Fibroblast of lung (primary cell): ENCODE results near the gene ZNF467. TPM values are rescaled to one million over a fixed set of nuclear protein-coding genes. Genes with fewer than 3 reads are reported as not detected.

Experiments used
- DNase-seq, 2 donors: peaks; one replicate each; pipeline versions ENCODE4 v3.0.0 to v3.0.0-alpha.2; 2010; ENCODE audit warnings: low read depth in 2 of 2
- H2AFZ ChIP-seq: 2 replicates; pipeline ENCODE4 v1.5.1; 2012; ENCODE audit warnings: low read length, control low read depth, inconsistent platforms
- H3K27ac ChIP-seq: 2 replicates; pipeline ENCODE4 v1.5.1; 2011; ENCODE audit warnings: low read length, control low read depth; ENCODE audit not compliant: insufficient read depth
- H3K27me3 ChIP-seq: 2 replicates; pipeline ENCODE4 v1.5.1; 2011; ENCODE audit warnings: mild to moderate bottlenecking, low read length; ENCODE audit not compliant: control insufficient read depth, insufficient read depth
- H3K36me3 ChIP-seq: 2 replicates; pipeline ENCODE4 v1.5.1; 2011; ENCODE audit warnings: low read length; ENCODE audit not compliant: control insufficient read depth, insufficient read depth
- H3K4me1 ChIP-seq: 2 replicates; pipeline ENCODE4 v1.5.1; 2011; ENCODE audit warnings: low read length; ENCODE audit not compliant: control insufficient read depth, insufficient read depth; ENCODE audit errors: extremely low read depth
- H3K4me2 ChIP-seq: 2 replicates; pipeline ENCODE4 v1.5.1; 2011; ENCODE audit warnings: low read length, control low read depth; ENCODE audit not compliant: insufficient read depth; ENCODE audit errors: extremely low read depth
- H3K4me3 ChIP-seq, 4 experiments: fragments of 200-600 bp in 1 of 4; sonication (generic) in 1 of 4; replicated peaks in 1 of 4; 2 replicates each; pipeline ENCODE4 v1.5.1; 2011 to 2016; ENCODE audit warnings: low read length in 4 of 4, low read depth in 3 of 4, mild to moderate bottlenecking in 3 of 4, control low read depth in 2 of 4, inconsistent platforms in 1 of 4, mixed read lengths in 1 of 4; ENCODE audit not compliant: insufficient read depth in 1 of 4; ENCODE audit errors: control extremely low read depth in 1 of 4
- H3K79me2 ChIP-seq: 2 replicates; pipeline ENCODE4 v1.5.1; 2012; ENCODE audit warnings: mild to moderate bottlenecking, low read length, inconsistent platforms; ENCODE audit not compliant: control insufficient read depth, insufficient read depth
- H3K9ac ChIP-seq: 2 replicates; pipeline ENCODE4 v1.5.1; 2011; ENCODE audit warnings: mild to moderate bottlenecking, low read length, control low read depth; ENCODE audit not compliant: insufficient read depth
- H3K9me3 ChIP-seq: 2 replicates; pipeline ENCODE4 v1.5.1; 2012; ENCODE audit warnings: low read depth, low read length; ENCODE audit not compliant: control insufficient read depth, insufficient read depth
- H4K20me1 ChIP-seq: 2 replicates; pipeline ENCODE4 v1.5.1; 2011; ENCODE audit warnings: low read length; ENCODE audit not compliant: control insufficient read depth, insufficient read depth; ENCODE audit errors: extremely low read depth
- EZH2 ChIP-seq: IDR thresholded peaks from 2 replicates; pipeline ENCODE4 v1.5.1; 2012; ENCODE audit warnings: low read length, control low read depth, mild to moderate bottlenecking; ENCODE audit errors: missing control alignments
- polyA plus RNA-seq, 2 donors: library from polyadenylated mRNA; depleted of rRNA in 1 of 2; stranded (reverse) in 1 of 2; unstranded in 1 of 2; fragments of >200 nt; gene quantifications; 2 replicates each; pipeline ENCODE4 v1.2.1, GENCODE V29; 2011 to 2012; ENCODE audit warnings: missing spikeins in 1 of 2
- total RNA-seq: library from RNA; depleted of rRNA; stranded (reverse); fragments of >200 nt; gene quantifications from 2 replicates; pipeline ENCODE4 v1.2.1, GENCODE V29; 2014
- TF ChIP-seq, protein P1 (sequence below), 2 donors: IDR thresholded peaks in 1 of 2; conservative IDR thresholded peaks in 1 of 2; 1 replicate in 1 of 2; 2 replicates in 1 of 2; pipeline ENCODE4 v1.5.1; 2011 to 2012; ENCODE audit warnings: low read length in 2 of 2, control low read depth in 1 of 2, inconsistent platforms in 1 of 2, low read depth in 1 of 2, mild to moderate bottlenecking in 1 of 2

ZNF467 gene
- total and polyA plus RNA-seq, 2 donors (not counting 1 experiment from before 2014, with no cell fraction given) = 0.89 to 1.3 TPM

GRCh38 chr7:149761307-149761706 lies 12.1 kb downstream of the ZNF467 start:
- H3K79me2 ChIP-seq = no peaks in the 10 kb centered on the region
- no peak overlapping the region for H2AFZ ChIP-seq
- H3K27ac ChIP-seq = no peak overlapping the region
- DNase-seq = no peak
- no peaks in the 10 kb centered on the region for H3K4me1 ChIP-seq
- no peak overlapping the region for H3K4me2 ChIP-seq
- H3K9ac ChIP-seq = no peak overlapping the region
- H3K27me3 ChIP-seq = no peaks in the 10 kb centered on the region
- H4K20me1 ChIP-seq = no peaks in the 10 kb centered on the region
- H3K9me3 ChIP-seq = no peaks in the 10 kb centered on the region
- H3K4me3 ChIP-seq = no peak overlapping the region
- TF ChIP-seq, protein P1, sequence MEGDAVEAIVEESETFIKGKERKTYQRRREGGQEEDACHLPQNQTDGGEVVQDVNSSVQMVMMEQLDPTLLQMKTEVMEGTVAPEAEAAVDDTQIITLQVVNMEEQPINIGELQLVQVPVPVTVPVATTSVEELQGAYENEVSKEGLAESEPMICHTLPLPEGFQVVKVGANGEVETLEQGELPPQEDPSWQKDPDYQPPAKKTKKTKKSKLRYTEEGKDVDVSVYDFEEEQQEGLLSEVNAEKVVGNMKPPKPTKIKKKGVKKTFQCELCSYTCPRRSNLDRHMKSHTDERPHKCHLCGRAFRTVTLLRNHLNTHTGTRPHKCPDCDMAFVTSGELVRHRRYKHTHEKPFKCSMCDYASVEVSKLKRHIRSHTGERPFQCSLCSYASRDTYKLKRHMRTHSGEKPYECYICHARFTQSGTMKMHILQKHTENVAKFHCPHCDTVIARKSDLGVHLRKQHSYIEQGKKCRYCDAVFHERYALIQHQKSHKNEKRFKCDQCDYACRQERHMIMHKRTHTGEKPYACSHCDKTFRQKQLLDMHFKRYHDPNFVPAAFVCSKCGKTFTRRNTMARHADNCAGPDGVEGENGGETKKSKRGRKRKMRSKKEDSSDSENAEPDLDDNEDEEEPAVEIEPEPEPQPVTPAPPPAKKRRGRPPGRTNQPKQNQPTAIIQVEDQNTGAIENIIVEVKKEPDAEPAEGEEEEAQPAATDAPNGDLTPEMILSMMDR (conservative IDR thresholded peaks at IDR 0.05 in 1 of 2, IDR thresholded peaks at IDR 0.05 in 1 of 2; ENCODE audit: low read depth in 1 of 2, low read length in 2 of 2) = no peak
- no peak for TF ChIP-seq EZH2
- H3K36me3 ChIP-seq = no peaks in the 10 kb centered on the region

GRCh38 chr7:149760538-149760937 lies 12.8 kb downstream of the ZNF467 start:
- H3K27me3 ChIP-seq = no peaks in the 10 kb centered on the region
- no peak overlapping the region for H3K4me2 ChIP-seq
- H3K4me3 ChIP-seq = no peak overlapping the region
- no peaks in the 10 kb centered on the region for H3K36me3 ChIP-seq
- no peak for DNase-seq
- no peaks in the 10 kb centered on the region for H4K20me1 ChIP-seq
- no peaks in the 10 kb centered on the region for H3K79me2 ChIP-seq
- H3K4me1 ChIP-seq = no peaks in the 10 kb centered on the region
- H2AFZ ChIP-seq = no peak overlapping the region
- no peak overlapping the region for H3K9ac ChIP-seq
- TF ChIP-seq EZH2 = no peak
- TF ChIP-seq, protein P1 (conservative IDR thresholded peaks at IDR 0.05 in 1 of 2, IDR thresholded peaks at IDR 0.05 in 1 of 2; ENCODE audit: low read depth in 1 of 2, low read length in 2 of 2) = no peak
- no peak overlapping the region for H3K27ac ChIP-seq
- H3K9me3 ChIP-seq = no peaks in the 10 kb centered on the region

DNA sequence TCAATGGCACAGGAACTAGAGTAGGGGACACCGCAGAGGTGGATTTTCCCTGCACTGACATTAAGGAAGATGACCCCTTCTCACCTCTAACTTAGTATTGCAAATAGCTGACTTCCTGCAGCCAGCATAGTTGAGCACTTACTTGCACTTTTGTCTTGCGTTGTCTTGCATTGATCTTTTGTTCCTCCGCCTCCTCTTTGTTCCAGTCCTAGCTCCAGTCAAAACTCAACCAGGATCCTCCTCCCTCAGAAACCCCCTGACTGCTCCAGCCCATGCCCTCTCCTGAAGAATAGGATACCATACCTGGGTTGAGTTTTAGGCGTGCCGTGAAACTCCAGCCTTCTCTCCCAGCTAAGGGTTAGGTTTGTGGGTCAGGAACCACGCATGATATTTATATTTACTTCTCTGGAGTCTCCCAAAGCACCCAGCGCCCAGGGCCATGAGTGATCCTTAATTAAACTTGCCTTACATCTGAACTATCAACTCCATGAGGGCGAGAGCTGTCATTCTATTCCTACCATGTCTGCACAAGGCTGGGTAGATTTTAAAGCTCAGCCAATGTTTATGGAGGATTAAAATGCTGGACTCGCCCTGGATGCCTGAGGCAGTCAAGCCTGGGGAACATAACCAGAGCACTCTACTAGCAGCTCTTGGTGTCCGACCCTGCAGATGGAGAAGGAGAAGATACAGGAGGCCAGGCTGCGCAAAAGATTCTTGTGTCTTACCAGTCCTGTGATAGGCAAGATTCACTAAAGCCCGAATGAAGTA lies 14.1 kb downstream of the ZNF467 start:
- H4K20me1 ChIP-seq = no peaks in the 10 kb centered on the region
- no peak overlapping the region for H3K4me3 ChIP-seq
- H3K9ac ChIP-seq = no peak overlapping the region
- TF ChIP-seq, protein P1 (conservative IDR thresholded peaks at IDR 0.05 in 1 of 2, IDR thresholded peaks at IDR 0.05 in 1 of 2; ENCODE audit: low read depth in 1 of 2, low read length in 2 of 2) = no peak
- no peak for TF ChIP-seq EZH2
- H3K9me3 ChIP-seq = no peaks in the 10 kb centered on the region
- H3K4me1 ChIP-seq = no peaks in the 10 kb centered on the region
- no peaks in the 10 kb centered on the region for H3K27me3 ChIP-seq
- H3K36me3 ChIP-seq = no peaks in the 10 kb centered on the region
- no peak for DNase-seq
- no peaks in the 10 kb centered on the region for H3K79me2 ChIP-seq
- no peak overlapping the region for H3K4me2 ChIP-seq
- no peak overlapping the region for H3K27ac ChIP-seq
- no peak overlapping the region for H2AFZ ChIP-seq
